BE2C (cell line): ENCODE data around the gene CPSF4. TPM values are rescaled to one million over a fixed set of nuclear protein-coding genes. Genes with fewer than 3 reads are reported as not detected.
A peak's percentile ranks its signal among the peaks of the same experiment; 100 is the strongest.

ENCODE experiments used
- DNase-seq: peaks from one replicate; pipeline ENCODE4 v3.0.0-alpha.2; 2020
- H3K27me3 ChIP-seq: fragments of 250-450 bp; sonication (Bioruptor Pico); 2 replicates; pipeline ENCODE4 v1.5.1; 2020; ENCODE audit warnings: mild to moderate bottlenecking
- H3K36me3 ChIP-seq: fragments of 250-450 bp; sonication (Bioruptor Pico); 2 replicates; pipeline ENCODE4 v1.5.1; 2020; ENCODE audit warnings: mild to moderate bottlenecking
- H3K4me1 ChIP-seq: fragments of 250-450 bp; sonication (Bioruptor Pico); 2 replicates; pipeline ENCODE4 v1.5.1; 2020
- H3K4me3 ChIP-seq: 2 replicates; pipeline ENCODE4 v1.5.1; 2011; ENCODE audit warnings: low read depth, low read length
- H3K9me3 ChIP-seq: fragments of 250-450 bp; sonication (Bioruptor Pico); 2 replicates; pipeline ENCODE4 v1.5.1; 2020
- polyA plus RNA-seq: library from polyadenylated mRNA; unstranded; fragments of >200 nt; gene quantifications from one replicate; pipeline ENCODE4 v1.2.1, GENCODE V29; 2012; ENCODE audit warnings: low read depth, missing spikeins; ENCODE audit not compliant: insufficient read length, insufficient read depth
- TF ChIP-seq, protein P1 (sequence below): IDR thresholded peaks from 2 replicates; pipeline ENCODE4 v1.5.1; 2012; ENCODE audit warnings: mild to moderate bottlenecking, low read depth, low read length

The CPSF4 gene
- polyA plus RNA-seq: 133 TPM

- H3K27me3 ChIP-seq: no peaks in the 10 kb centered on the region
- no peaks in the 10 kb centered on the region; the same call in 1 of the 2 replicates for H3K4me1 ChIP-seq
- H3K4me3 ChIP-seq: peak within 1 kb of the TSS; percentile 84
- TF ChIP-seq, protein P1, sequence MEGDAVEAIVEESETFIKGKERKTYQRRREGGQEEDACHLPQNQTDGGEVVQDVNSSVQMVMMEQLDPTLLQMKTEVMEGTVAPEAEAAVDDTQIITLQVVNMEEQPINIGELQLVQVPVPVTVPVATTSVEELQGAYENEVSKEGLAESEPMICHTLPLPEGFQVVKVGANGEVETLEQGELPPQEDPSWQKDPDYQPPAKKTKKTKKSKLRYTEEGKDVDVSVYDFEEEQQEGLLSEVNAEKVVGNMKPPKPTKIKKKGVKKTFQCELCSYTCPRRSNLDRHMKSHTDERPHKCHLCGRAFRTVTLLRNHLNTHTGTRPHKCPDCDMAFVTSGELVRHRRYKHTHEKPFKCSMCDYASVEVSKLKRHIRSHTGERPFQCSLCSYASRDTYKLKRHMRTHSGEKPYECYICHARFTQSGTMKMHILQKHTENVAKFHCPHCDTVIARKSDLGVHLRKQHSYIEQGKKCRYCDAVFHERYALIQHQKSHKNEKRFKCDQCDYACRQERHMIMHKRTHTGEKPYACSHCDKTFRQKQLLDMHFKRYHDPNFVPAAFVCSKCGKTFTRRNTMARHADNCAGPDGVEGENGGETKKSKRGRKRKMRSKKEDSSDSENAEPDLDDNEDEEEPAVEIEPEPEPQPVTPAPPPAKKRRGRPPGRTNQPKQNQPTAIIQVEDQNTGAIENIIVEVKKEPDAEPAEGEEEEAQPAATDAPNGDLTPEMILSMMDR: no peak
- H3K36me3 ChIP-seq: peaks cover 45% of the 10 kb centered on the region
- DNase-seq: peak; percentile 97
- H3K9me3 ChIP-seq: no peaks in the 10 kb centered on the region
Measured at GRCh38 chr7:99438573-99439480, at the start of gene CPSF4, which contains the start of gene PTCD1. TSS of gene CPSF4 (plus strand) at chr7:99438943. CDS start at chr7:99439083, 140 bp downstream. TSS of gene PTCD1 (minus strand) at chr7:99438798. CDS start at chr7:99435242, 3,556 bp downstream.

- DNase-seq: no peak
- Histone ChIP-seq H3K27me3 (no peaks in the 10 kb centered on the region), H3K36me3 (peaks cover under 1% of the 10 kb centered on the region; the same call in 1 of the 2 replicates), H3K4me3 (no peak overlapping the region), H3K9me3 (no peaks in the 10 kb centered on the region), H3K4me1 (peaks cover 6% of the 10 kb centered on the region; the same call in 1 of the 2 replicates)
- TF ChIP-seq, protein P1: no peak
Measured at GRCh38 chr7:99389772-99390171, 49.0 kb upstream of the CPSF4 start.

DNA sequence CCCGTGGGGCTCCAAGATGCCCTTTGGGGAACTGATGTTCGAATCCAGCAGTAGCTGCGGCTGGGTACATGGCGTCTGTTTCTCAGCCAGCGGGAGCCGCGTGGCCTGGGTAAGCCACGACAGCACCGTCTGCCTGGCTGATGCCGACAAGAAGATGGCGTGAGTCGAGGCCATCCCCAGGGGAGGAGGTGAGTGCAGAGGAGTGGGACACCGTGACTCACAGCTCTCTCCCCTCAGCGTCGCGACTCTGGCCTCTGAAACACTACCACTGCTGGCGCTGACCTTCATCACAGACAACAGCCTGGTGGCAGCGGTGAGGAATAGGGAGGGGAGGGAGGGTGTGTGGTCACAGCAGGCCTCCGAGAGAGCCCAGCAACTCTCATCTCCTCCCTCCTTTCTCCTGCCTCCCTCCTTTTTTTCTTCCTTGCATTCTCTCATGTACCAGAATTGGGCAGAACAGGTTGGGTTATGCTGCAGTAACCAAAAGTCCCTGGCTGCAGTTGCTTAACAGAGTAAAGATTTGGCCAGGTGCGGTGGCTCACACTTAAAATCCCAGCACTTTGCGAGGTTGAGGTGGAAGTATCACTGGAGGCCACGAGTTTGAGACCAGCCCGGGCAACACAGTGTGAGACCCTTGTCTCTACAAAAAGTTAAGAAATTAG lies 47.7 kb upstream of the CPSF4 start:
- Histone ChIP-seq H3K27me3 (no peaks in the 10 kb centered on the region), H3K4me3 (no peak overlapping the region), H3K36me3 (peaks cover 13% of the 10 kb centered on the region), H3K9me3 (no peaks in the 10 kb centered on the region), H3K4me1 (peaks cover 6% of the 10 kb centered on the region; the same call in 1 of the 2 replicates)
- TF ChIP-seq, protein P1: no peak
- DNase-seq: peak; percentile 58

GRCh38 chr7:99392046-99392445 lies 46.7 kb upstream of the CPSF4 start:
- H3K9me3 ChIP-seq: no peaks in the 10 kb centered on the region
- H3K36me3 ChIP-seq: peaks cover 19% of the 10 kb centered on the region
- H3K27me3 ChIP-seq: no peaks in the 10 kb centered on the region
- TF ChIP-seq, protein P1: no peak
- H3K4me1 ChIP-seq: peaks cover 6% of the 10 kb centered on the region; the same call in 1 of the 2 replicates
- no peak for DNase-seq
- H3K4me3 ChIP-seq: peak overlapping the region; percentile 76

- Histone ChIP-seq H3K4me1 (peaks cover 6% of the 10 kb centered on the region; the same call in 1 of the 2 replicates), H3K36me3 (peaks cover 27% of the 10 kb centered on the region), H3K9me3 (no peaks in the 10 kb centered on the region), H3K4me3 (peak overlapping the region; percentile 76), H3K27me3 (no peaks in the 10 kb centered on the region)
- peak; percentile 86 for DNase-seq
- TF ChIP-seq, protein P1: no peak
Measured at GRCh38 chr7:99392659-99393354, 45.9 kb upstream of the CPSF4 start.
